ENCODE measurements around the gene NOS1.

- TF ChIP-seq CTCF (conservative IDR thresholded peaks at IDR 0.05 in 1 of 2, IDR thresholded peaks at IDR 0.05 in 1 of 2; ENCODE audit: low read depth in 1 of 2, low read length in 2 of 2) (no peak), EZH2 (IDR thresholded peaks at IDR 0.05; ENCODE audit: low read length, missing control alignments) (no peak)
Measured at GRCh38 chr12:117240081-117240755, 121.2 kb downstream of the NOS1 start.

Measured in fibroblast of lung (primary cell).